NCI-H82 treated with DMSO at 0.1 percent for 48 hours (cell line): Measurements from ENCODE around the gene RGS19.
A peak's percentile ranks its signal among the peaks of the same experiment; 100 is the strongest.

Experiments
- DNase-seq: peaks from one replicate; lab custom pipeline; 2025; ENCODE audit not compliant: unreplicated experiment; lab: John Stamatoyannopoulos, UW

Gene RGS19

DNA sequence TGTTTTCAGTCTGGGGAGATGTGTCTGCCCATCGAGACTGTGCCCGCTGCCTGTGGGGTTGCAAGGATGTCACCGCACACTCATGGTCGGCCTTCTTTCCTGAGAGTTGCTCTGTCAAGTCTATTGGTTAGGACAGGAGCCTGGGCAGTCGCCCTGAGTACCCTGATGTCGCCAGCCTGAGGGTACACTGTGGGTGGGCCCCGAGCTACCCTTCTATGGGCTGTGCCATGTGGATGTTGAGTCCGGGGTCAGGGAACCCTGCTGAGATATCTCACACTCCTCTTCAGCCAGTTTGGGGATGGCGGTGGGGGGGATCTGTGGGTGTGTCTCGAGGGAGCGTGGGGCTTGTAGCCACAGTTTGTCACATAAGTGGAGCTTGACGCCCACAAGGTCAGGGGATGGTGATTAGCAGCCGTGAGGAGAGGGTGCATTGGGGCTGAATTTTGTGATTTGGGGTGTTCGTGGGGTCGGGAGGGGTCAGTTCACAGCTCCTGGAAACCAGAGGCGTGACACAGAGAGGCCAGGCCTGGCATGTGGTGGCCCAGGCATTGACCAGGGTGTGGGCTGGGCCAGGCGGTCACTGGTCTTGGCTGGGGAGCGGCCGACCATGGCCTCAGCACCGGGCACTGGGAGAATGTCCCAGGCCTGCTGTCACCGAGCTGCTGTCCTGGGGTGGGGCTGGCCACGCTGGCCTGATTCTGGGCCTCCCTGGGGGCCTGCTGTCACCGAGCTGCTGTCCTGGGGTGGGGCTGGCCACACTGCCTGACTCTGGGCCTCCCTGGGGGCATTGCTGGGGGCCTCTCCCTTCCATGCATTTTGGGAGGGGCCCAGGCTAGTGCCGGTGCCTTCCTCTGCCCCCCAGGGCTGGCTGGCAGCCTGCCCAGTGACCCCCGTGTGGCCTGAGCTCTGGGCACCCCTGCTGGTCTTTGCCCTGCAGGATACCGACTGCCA is 29.7 kb upstream of the RGS19 start:
- DNase-seq = no peak

DNA sequence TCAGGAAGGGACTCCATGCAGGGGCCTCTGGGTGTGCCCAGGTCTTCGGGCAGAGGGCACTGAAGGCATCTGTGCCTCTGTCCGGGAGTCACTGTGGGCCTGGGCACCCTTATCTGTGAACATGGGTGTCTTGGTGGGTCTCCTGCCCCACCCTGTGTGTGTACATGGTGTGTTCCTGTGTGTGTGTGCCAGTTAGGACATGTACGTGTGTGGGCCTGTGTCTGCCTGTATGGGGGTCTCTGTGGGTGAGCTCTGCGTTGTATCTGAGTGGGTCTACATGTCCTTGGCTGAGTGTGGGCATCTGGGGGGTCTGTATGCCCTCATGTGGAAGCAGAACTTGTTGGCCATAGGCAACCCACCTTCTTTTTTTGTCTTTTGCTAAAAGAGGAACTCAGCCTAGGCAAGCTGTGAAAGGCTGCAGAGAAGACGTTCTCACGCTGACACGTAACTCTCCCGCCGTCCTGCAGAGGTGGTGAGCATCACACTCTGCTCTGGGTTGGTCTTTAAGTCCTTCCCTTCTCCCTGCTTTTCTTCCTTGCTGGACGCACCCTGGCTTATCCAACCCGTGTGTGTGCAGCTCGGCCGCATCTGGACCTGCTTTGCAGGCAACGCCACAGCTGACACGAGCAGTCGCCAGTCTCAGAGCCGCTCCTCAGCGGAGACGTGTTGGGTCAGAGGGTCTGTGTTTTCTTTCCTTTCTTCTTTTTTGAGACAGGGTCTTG is 28.6 kb upstream of the RGS19 start:
- no peak for DNase-seq

DNA sequence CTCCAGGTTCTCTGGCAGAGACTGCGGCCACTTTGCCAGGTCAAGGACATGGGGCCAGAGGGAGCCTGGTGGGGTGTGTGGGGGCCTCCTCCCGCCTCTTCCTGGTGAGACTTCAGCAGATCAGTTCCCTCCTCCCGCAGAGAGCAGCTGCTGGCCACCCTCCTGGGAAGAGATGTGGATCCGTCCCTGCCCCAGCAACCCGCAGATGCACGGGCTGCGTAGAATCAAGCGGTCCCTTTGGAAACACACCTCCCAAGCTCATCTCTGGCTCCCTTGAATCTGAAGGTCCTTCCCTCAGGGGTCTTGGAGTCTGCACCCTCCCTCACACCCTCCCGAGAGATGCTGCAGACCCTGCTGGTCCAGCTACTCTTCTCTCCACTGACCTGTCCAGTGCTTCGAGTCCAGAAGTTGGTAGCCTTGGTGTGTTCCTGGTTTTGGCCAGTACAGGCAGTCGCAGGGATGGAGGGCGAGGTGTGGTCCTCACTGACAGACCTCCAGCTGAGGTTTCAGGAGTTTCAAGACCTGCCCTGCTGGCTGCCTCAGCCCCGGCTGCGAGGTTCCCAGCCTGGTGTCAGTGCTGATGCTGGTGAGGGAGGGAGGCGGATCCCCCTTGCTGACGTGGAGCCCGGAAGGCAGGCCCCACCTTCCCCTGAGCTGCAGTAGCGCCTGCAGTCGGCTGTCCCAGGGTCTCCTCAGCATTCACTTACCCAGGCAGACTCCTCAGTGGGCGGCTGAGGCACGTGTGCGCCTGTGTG is 27.8 kb upstream of the RGS19 start, which contains the start of gene NPBWR2:
TSS of gene NPBWR2 (minus strand) at position 585 of the 755 bp plus-strand sequence. CDS start 734 bp downstream, outside the sequence.
- DNase-seq = no peak

DNA sequence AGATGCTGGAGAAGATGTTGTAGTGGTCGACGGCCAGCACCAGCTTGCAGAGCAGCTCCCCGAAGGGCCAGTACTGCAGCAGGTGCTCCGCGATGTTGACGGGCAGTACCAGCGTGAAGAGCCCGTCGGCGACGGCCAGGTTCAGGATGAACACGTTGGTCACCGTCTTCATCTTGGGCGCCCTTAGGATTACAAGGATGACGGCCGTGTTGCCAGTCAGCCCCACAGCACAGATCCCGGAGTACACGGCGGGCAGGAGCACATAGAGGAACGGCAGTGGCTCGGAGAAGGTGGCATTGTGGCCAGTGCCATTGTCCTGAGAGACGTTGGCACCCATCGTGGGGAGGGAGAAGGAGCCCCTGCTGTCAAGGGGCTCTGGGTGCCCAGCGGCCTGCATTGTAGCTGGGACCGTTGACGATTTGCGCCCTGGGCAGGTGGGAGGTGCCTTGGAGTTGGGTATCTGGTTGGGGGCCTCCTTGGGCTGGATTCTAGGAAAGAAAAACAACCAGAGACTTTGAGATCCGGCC is 27.2 kb upstream of the RGS19 start:
- no peak for DNase-seq

DNA sequence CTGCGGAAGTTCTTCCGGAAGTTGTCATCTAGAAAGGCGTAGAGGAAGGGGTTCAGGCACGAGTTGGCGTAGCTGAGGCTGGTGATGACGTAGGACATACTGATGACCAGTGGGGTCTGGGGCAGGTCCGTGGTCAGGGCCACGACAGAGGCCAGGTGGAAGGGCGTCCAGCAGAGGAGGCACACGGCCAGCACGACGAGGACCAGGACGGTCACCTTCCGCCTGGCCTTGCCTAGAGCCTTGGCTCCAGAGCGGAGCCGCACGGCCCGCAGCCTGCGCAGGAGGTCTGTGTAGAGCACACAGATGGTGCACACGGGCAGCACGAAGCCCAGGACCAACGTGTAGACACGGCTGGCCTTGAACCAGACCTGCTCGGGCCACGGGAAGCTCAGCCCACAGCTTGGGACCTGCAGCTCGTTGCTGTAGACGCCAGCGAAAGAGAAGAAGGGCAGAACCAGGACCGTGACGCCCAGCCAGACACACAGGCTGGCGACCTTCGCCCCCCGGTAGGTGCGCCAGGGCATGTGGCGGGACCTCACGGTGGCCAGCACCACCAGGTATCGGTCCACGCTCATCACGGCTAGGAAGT is 26.6 kb upstream of the RGS19 start:
- no peak for DNase-seq

DNA sequence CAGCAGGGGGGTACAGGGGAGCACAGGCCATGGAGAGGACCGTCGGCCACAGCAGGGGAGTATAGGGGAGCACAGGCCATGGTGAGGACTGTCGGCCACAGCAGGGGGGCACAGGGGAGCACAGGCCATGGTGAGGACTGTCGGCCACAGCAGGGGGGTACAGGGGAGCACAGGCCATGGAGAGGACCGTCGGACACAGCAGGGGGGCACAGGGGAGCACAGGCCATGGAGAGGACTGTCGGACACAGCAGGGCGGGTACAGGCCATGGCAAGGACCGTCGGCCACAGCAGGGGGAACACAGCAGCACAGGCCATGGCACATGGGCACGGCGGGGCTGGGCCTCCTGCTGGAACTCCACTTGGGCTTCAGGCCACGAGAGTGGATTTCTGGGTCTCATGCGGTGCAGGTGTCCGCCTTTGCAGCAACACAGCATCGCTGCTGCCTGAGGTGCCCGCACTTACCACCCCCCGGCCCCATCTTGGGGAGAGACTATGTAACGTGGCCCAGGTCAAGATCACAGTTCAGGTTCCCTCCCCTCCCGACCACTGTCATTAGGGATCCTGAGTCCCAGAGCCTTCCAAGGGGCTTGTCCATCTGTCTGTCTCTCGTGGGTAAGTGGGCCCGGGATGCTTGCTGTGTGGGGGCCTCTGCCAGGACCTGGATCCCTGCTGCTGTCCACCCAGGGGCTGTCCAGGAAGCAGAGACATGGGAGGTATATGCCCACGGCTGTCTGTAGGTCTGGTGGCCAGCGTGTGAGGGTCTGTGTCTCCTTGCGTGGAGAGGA is 25.5 kb upstream of the RGS19 start:
- DNase-seq = no peak

DNA sequence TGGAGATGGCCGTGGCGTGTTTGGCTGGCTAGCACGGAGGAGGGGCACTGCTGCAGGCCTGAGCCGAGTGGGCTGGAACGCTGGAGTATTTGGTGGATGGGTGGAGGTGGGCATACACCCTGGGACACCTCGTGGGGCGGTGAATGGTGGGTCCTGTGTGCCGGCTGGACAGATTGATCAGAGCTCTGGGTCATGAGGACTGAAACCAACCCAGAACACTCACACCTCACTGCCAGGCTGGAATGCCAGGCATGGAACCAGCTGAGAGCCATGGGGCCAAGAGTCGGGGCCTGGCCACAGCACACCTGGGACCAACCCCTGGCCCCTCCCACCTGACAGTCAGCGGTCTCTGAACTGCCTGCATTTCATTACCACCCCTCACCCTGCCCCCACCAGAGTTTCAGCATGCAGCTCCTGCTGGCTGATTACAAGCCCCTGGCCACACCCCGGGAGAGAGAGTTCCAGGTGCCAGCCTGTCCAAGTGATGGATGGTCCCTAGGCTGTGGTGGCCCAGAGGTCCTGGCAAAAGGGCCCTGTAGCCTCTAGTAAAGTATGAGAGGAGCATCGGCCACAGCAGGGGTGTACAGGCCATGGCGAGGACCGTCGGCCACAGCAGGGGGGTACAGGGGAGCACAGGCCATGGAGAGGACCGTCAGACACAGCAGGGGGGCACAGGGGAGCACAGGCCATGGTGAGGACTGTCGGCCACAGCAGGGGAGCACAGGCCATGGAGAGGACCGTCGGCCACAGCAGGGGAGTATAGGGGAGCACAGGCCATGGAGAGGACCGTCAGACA is 24.8 kb upstream of the RGS19 start:
- DNase-seq = no peak

DNA sequence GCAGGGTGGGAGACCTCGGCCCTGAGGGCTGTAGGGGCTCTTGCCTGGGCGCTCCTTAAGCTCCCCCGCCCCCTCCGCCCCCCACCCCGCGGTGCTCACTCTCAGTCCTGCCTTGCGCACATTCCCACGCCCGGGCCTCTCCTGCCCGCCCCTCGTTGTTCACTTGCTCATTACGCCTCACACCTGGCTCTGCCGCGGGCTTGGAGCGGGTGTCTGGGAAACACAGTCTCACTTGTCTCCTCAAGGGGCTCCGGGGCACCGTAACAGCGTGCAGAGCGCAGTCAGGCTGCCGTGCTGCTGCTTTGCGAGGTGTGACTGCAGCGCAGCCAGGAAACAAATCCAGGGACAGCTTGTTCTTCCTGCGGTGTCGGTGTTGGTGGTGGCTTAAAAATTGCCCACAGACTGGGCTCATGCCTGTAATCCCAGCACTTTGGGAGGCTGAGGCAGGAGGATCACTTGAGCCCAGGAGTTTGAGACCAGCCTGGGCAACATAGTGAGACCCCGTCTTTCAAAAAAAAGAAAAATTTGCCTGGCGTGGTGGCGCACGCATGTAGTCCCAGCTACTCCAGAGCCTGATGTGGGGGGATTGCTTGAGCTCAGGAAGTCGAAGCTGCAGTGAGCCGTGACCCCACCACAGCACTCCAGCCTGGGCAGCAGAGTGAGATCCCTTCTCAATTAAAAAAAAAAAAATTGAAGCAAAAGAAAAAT is 23.5 kb upstream of the RGS19 start:
- no peak for DNase-seq

DNA sequence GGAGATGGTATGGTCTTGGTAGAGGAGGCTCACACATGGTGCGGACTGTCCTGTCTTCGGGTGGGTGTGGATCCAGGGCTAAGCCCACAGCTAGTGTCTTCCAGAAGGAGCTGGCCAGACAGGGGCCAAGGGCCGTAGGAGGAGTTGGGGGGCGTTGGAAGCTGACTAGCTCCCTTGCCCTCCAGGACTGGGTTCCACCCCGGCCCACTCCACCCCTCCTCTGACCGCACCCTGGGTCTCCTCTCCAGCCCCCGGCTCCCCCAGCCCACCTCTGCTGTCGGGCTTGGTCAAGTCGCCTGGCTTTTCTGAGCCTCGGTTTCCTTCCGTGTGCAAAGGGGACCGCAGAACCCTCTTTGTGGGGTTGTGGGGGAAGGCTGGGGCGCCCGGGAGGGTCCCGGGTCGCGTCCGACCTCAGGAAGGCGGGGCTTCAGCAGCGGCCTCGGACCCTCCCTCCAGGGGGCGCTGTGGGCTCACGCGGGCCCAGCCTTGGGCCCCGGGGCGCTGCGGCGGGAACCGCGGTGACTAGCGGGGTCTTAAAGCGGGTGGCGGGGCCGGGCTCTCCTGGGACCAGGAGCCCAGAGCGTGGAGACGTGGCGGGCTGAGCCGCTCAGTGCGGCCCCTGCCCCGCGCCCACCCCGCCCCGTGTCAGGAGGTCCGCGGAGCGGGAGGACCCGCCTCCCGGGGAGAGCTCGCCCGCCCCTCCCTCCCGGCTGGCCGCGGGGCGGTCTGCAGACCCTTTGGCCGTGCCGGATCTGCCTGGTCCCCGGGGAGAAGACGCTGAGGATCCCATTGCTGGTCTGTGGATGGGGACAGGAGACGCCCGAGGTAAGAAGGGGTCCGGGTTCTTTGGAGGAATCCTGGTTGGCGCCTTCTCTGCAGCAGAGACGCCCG is 22.7 kb upstream of the RGS19 start:
- peak; percentile 30 for DNase-seq

DNA sequence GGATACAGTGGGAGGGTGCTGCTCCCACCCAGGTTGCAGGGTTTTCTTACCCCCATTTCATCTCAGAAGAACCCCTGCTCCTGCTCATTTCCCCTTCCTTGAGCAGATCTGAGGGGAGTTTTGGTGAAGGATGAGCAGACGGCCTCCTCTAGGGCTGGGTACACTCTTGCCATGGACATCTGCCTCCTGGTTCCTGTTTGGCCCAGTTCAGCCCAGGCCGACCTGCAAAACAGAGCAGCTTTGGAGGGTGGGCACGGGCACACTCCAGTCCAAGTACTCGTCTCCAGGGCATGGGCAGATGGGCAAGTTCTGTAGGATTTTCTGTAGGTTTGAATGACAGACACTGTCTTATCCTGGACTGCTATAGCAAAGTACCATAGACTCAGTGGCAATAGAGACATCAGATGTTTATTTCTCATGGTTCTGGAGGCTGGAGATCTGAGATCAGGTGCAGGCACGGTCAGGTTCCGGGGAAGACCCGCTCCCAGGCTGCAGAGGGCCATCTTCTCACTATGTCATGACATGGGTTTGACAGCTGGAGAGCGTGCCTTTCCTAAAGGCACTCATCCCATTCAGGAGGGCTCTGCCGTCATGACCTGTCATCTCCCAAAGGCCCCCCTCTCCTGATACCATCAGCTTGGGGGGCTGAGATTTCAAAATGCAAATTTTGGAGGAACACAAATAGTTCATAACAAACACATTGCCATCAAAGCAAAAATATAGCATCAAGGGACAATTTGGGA is 21.8 kb upstream of the RGS19 start:
- DNase-seq = no peak

DNA sequence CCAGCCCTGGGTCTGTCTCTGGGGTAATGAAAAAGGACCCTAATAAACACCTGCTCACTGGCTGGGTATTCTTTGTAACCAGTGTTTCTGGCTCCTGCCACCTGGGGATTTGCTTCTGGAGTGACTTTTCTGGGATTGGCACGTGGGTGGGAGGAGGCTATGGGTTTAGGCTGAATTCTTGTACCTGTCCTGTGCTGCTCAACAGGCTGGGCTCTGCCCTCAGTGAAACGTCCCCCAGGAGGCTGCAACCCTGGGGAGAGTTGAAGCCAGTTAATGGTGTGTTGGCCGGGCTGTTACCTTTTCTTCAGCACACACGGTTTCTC is 21.2 kb upstream of the RGS19 start:
- DNase-seq = no peak

DNA sequence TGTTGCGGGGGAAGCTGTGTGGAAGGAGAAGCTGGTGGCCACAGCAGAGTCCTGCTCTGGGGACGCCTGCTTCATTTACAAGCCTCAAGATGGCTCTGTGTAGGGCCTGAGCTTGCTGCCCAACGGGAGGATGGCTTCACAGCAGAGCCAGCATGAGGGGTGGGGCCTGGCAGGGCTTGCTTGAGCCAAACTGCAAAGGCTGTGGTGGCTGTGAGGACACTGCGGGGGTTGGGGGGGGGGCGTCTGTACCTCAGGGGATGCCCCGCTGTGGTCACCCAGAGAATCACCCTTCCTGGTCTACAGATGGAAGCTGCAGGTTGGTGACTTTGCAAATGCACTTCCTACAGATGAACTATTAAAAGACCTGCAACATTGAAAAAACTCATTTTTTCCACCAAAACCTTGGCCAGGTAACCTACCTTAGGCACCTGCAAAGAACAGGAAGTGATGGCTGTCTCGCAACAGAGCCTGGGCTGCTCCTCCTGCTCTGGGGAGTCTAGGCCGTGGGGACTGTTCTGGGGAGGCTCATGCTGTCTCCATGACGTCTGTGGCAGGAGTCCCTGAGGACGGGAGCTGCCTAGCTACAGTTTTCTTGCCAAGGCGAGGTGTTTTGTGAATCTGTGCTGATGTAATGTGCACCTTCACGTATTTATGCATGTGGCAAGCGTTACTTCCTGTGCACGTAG is 20.7 kb upstream of the RGS19 start:
- no peak for DNase-seq

DNA sequence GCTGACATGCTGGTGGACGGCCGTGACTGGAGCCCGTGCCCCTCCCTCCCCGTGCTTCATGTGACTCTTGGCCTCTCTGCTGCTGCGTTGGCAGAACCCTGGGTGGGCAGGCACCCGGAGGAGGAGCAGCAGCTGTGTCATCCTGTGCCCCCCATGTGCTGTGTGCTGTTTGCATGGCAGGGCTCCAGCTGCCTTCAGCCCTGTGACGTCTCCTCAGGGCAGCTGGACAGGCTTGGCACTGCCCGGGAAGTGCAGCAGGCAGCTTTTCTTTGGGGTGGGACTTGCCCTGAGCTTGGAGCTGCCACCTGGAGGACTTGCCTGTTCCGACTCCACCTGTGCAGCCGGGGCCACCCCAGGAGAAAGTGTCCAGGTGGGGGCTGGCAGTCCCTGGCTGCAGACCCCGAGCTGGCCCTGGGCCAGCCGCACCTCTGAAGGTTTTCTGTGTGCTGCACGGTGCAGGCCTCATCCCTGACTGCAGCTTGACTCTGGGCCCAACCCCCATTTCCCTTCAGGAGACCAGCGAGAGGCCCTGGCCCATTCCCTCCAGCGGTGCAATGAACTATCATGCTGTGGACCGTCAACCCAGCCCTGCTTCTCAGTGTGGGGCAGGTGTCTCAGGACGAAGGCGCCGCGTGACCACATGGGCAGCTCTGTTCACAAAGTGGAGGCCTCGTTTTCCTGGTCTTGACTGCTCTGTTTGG is 19.9 kb upstream of the RGS19 start:
- no peak for DNase-seq

DNA sequence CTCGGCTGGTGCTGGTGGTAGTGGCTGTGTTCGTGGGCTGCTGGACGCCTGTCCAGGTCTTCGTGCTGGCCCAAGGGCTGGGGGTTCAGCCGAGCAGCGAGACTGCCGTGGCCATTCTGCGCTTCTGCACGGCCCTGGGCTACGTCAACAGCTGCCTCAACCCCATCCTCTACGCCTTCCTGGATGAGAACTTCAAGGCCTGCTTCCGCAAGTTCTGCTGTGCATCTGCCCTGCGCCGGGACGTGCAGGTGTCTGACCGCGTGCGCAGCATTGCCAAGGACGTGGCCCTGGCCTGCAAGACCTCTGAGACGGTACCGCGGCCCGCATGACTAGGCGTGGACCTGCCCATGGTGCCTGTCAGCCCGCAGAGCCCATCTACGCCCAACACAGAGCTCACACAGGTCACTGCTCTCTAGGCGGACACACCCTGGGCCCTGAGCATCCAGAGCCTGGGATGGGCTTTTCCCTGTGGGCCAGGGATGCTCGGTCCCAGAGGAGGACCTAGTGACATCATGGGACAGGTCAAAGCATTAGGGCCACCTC is 19.2 kb upstream of the RGS19 start:
- DNase-seq = no peak

DNA sequence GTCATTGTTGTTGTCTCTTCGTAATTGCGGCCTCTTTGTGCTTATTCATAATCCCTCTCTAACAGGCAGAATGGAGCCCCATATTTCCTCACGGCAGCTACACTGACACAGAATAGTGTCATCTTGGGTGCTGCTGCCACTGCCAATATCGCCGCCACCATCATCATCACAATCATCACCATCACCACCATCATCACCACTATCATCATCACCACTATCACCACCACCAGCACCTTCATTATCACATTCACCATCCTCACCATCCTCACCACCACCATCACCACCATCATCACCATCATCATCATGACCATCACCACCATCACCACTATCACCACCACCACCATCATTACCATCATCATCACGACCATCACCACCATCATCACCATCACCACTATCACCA is 17.2 kb upstream of the RGS19 start:
- no peak for DNase-seq

DNA sequence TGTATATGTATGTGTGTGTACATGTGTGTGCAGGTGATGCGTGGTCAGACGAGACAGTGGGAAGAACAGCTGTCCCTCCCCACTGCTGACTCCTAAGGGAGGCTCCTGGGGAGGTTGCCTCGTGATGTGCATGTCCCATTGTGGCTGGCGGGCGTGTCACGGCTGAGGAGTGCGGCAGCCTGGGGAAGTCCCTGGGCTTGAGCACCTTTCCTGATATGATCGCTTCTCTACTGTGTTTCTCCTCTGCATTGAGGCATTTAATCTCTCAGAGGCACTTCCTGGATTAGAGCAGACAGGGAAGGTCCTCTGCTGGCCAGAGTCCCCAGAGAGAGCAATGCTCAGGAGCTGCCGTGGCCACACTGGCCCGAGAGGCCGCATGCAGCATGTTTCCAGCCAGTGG is 16.6 kb upstream of the RGS19 start:
- DNase-seq = no peak
